ENCODE results near the gene LAMC3.

LAMC3 gene

GRCh38 chr9:131094015-131094414 is 85.0 kb downstream of the LAMC3 start:
- TF ChIP-seq CTCF (IDR thresholded peaks at IDR 0.05; ENCODE audit: insufficient read depth, low read depth, low read length, missing control alignments) = no peak
- H3K4me3 ChIP-seq (ENCODE audit: low read length) = no peak overlapping the region
- no peak for DNase-seq (ENCODE audit: low read depth)

DNA sequence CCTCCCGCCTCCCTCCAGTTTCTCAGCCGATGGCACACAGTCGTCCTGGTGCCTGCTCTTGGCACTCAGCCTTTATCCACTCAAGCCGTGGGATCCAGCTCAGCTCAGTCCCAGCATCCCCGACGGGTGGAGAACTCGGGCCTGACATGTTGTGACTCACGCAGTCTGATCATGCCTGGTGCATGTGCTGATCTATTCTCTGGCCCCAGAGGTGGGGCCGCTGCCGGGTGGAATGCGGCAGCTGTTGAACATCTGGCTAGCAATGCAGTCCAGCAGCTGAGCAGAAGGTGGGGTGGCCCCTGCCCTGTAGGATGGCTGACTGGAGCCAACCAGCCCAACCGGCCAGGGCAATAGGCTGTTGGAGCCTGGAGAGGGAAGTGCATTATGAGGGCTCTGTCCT is 85.6 kb downstream of the LAMC3 start:
- H3K4me3 ChIP-seq (ENCODE audit: low read length) = no peak overlapping the region
- no peak for TF ChIP-seq CTCF (IDR thresholded peaks at IDR 0.05; ENCODE audit: insufficient read depth, low read depth, low read length, missing control alignments)
- DNase-seq (ENCODE audit: low read depth) = peak; percentile 78

DNA sequence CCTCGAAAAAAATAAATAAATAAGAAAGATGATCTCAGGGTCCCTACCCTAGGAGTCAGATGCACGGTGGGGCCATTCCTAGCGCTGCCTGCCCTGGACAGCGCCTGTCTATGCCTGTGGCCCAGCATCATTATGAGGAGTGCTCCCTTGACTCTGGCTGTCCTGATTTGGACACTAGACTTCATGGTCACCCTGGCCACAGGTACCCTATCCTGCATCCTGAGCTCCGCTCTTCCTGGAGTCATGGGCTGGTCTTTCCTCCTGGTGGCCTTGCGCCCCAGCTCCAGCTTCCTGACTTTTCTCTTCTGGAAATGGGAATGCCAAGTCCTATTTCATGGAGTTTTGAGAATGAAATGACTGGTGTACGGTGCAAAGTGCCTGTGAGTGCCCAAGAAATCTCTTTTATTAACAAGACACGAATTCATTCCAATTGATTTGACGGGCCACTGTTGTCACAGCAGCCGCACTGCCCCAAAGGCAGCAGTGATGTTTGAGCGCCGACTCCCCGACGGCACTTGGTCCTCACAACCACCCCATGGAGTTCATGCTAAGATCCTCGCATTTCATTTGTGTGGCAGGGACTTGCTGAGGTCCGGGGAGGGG is 86.8 kb downstream of the LAMC3 start:
- no peak for TF ChIP-seq CTCF (IDR thresholded peaks at IDR 0.05; ENCODE audit: insufficient read depth, low read depth, low read length, missing control alignments)
- peak overlapping the region; percentile 13 for H3K4me3 ChIP-seq (ENCODE audit: low read length)
- DNase-seq (ENCODE audit: low read depth) = no peak

GRCh38 chr9:131096269-131097125 is 87.5 kb downstream of the LAMC3 start, which contains the start of gene AIF1L:
Gene AIF1L, plus strand, starts transcription at chr9:131096531. Its CDS starts 99 bp downstream, at chr9:131096630.
- DNase-seq (ENCODE audit: low read depth) = peak; percentile 42

GRCh38 chr9:131097126-131097947 is 88.4 kb downstream of the LAMC3 start:
- peak overlapping the region; percentile 42 for H3K4me3 ChIP-seq (ENCODE audit: low read length)
- TF ChIP-seq CTCF (IDR thresholded peaks at IDR 0.05; ENCODE audit: insufficient read depth, low read depth, low read length, missing control alignments) = no peak
- no peak for DNase-seq (ENCODE audit: low read depth)

More at GRCh38 chr9:131096269-131097125, 87.5 kb downstream of the LAMC3 start, which contains the start of gene AIF1L:
- H3K4me3 ChIP-seq (ENCODE audit: low read length) = peak within 1 kb of the TSS; percentile 42
- no peak for TF ChIP-seq CTCF (IDR thresholded peaks at IDR 0.05; ENCODE audit: insufficient read depth, low read depth, low read length, missing control alignments)

- no peak overlapping the region for H3K4me3 ChIP-seq (ENCODE audit: low read length)
- DNase-seq (ENCODE audit: low read depth) = no peak
- no peak for TF ChIP-seq CTCF (IDR thresholded peaks at IDR 0.05; ENCODE audit: insufficient read depth, low read depth, low read length, missing control alignments)
Observed at GRCh38 chr9:131097948-131098278, 88.9 kb downstream of the LAMC3 start.

All from epithelial cell of esophagus (primary cell).